Measurements from ENCODE around the gene SLFNL1.

Gene SLFNL1

DNA sequence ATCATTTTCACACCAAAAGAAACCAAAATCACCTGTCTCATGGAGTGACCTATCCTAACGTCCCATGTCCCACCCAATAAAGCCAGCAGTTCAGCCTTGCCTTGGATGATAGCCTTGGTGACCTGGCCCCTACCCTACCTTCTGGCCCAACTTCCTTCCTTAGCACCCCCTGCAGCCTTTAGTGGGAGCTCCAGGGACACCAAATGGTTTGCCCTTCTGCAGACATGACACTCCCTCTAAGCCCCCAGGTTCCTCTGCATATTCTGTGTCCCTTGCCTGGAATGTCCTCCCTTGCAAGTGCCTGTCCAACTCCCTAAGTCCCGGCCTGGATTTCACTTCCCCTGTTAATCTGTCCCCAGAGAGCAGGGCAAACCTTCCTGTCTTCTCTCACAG, 2.2 kb downstream of the SLFNL1 start:
- no peak for FAIRE-seq

DNA sequence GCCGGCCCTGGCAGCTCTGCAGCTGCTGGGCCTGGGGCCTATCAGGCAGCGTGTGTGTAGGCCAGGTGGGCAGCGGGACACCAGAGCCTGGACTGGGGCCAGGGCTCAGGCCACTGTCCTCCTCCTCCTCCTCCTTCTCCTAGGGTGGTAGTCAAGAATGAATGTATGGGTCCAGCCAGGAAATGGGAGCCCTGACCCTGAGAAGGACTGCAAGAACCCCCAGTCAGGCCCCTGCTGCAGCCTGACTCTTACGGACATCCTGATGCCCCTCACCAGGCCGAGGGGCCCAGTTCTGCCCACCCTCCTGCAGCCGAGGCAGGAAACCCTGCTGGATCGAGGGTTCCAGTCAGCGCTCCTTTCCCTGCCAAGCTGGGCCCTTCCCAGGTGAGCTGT, 3.5 kb downstream of the SLFNL1 start:
- FAIRE-seq: no peak

DNA sequence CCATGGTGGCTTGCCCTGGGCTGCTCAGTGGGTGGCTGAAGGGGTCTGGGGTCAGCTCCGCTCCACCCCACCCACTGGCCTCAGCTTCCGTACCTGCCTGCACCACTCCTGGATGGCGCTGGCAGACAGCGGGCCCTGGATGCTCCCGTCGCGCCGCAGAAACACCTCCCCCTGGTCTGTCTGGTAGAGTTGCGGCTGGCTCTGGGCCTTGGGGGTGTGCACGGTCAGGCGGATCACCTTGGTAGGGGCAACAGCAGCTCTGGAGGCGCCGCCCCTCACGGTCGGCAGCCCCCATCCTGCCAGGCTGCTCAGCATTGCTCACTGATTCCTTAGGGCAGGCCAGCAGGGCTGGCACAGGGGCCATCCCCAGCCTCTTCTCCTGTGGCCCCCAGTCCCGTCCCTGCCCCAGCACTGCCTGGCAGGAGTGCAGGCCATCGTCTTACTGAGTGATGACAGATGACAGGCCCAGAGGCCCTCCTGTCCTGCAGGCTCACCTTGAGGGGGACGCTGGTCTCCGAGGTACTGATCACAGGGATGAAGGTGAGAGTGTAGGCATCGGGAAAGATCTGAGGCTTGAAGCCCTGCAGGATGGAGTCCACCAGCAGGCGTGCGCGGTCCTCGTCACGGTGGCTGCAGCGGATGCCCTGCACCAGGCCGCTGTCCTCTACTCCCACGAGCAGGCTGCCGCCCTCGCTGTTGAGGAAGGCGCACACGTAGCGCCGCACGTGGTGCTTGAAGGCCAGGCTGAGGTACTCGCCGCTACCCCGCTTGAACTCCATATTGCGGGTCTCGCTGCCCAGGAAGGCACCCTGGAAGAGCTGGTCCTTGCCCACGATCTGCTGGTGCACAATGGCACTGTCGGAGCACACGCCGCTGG, 4.1 kb downstream of the SLFNL1 start:
- no peak for FAIRE-seq

DNA sequence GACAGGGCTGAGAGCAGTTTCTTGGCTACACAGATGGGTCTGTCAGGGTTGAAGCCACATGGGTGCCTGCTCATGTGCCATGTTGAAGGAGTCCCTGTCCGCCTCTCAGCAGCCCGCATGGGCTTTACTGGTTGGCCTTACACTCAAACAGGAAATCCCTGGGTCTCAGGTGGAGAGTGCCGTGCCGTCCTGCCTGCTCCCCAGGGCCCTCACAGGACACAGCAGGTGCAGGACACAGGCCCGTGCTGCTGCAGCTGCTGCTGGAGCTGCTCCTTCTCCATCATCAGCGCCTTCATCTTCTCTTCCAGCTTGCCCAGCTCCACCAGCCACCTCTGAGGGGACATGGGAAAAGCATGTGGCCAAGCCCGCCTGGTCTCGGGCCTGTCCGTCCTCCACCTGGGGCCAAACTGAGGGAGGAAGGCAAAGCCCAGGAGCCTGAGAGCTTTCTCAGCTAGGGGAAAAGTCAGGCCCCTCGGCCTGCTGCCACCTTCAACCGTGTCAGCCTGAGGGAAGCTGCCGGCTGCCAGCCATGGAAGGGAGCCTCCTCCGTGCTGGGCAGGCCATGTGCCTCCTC, 5.5 kb downstream of the SLFNL1 start:
- no peak for FAIRE-seq

DNA sequence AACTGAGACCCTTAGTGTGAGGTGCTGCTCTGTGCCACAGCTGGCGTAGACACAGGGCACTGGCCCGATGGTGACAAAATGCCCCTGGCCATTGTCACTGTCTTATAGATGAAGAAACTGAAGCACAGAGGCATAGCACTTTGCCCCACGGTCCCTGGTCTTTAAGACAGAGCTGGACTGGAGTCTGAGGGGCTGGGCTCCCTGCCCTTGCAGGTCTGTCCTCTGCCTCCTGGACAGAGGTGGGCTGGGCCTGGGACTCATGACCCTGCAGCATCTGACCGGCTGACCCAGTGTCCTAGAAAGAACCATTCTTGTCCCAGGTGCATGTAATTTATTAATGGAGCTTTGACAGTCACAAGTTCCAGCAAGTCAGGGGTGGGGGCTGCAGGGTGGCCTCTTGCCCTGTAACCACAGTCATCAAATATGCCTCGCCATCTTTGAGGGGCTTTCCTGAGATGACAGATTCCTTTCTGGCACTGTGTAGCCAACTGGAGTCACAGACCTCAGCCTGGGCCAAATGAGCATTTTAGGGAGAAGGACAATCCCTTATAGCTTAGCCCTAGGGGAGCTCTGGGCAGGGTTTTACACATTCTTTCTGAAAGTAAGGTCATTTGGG, 6.1 kb downstream of the SLFNL1 start:
- FAIRE-seq: no peak

DNA sequence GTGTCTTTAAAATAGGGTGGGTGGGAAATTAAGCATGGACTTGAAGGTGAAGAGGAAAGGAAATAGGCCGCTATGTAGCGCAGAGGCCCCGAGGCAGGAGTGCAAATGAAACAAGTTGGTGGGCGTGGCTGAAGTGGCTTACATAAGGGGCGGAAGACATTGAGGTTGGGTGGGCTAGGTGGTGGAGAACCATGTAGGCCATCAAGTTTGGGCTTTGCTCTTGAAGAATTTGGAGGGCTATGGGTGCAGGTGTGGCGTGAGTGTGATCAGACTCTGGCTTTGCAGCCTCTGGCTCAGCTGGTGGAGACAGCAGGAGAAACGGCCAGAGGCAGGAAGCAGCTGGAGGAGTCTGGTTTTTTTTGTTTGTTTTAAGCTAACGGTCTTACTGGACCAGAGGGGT, 6.7 kb downstream of the SLFNL1 start:
- no peak for FAIRE-seq

DNA sequence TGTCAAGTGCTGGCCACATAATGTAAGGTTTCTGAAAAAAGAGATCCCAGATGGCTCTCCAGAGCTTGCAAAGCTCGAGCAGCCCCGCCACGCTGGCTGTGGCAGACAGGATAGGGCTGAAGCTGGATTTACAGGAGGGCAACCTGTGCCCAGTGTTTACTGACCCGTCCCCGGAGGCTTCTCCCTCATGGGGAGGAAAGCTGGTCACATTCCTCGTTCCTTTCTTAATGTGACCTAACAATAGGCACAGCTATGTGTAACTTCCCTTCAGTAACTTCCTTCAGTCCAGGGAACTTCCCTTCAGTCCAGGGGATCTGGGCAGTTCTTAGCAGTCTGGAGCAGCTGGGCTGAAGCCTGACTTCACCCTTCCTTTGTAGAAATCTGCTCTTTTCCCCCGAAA, 7.7 kb downstream of the SLFNL1 start:
- FAIRE-seq: no peak

DNA sequence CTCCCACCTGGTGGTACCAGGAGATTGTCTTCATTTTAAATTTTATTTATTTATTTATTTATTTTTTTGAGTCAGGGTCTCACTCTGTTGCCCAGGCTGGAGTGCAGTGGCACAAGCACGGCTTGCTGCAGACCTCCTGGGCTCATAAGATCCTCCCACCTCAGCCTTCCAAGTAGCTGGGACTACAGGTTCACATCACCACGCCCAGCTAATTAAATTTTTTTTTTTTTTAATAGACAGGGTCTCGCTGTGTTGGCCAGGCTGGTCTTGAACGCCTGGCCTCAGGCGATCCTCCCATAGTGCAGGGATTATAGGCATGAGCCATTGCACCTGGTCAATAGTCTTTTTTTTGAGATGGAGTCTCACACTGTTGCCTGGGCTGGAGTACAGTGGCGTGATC, 8.5 kb downstream of the SLFNL1 start:
- FAIRE-seq: no peak

DNA sequence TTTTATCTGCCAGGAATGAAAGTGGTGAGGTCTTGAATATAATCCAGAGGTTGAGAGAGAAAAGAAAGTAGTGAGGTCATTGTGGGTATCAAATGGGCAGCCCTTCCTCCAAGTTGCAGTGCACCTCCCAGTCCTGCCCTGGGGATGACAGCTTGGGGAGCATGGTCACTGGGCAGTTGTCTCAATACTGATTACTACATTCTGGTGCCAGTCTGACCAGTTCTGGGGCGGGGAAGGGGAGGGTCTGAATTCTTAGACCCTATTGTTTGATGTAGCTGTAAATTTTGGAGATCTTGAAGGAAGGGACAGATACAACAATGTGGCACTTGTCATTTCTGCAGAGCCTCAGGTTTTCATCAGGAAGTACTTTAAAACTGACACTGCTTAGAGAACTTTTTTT, 11.2 kb downstream of the SLFNL1 start:
- FAIRE-seq: no peak

DNA sequence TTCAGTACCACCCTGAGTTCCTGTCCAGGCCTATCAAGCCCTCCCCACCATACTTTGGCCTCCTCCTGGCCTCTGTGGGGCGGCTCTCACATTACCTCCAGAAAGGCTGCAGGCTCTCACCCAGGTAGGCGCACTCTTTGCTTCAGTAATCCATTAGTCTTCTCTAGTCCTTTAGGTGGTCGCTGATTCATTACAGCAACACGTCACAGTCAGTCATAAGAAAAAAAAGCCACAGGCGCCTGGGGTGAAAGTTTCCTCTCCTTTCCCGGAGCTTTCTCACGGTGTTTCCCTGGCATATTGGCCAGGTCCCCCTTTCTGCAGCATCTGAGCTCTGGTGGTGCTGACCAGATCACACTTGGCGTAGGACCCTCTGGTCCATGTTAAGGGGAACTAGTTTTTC, 12.1 kb downstream of the SLFNL1 start:
- FAIRE-seq: no peak

DNA sequence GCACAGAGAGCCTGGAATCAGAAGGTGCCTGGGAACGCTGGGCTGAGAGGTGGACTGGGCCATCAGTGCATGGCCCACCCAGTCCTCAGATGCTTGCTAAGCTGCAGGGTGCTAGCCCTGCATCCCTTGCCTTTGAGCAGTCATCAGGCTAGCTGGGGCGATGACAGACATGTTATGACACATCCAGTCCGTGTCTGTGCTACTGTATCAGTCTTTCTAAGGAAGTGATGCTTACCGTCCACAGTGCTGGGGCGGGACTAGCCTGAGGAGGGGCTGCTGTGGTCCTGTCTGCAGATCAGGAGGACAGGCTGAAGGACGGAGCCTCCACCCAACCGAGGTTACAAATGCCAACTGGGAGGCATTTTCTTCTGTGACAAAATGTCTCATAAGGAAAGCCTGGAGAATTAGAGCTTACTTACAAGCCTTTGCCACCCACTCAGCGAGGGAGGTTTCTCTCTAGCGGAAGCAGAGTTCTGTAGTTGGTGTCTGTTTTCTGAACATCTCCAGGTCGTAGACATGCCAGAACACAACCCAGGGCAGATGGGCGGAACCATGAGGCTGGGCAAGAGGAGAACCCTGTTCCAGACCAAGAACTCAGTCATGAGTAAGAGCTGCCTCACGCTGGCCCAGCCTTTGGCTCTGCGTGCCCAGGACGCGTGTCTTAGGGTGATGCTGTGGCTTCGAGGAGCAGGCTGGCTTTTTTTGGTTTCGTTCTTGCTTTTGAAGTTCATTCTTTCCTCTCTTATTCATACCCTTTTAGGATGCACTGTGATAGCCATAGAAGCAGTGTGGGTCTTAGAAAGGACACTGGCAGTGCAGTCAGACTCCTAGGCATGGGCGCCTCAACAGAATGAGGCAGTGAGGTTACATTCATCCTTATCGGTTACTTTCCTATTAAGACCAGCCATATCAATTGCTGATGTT, 14.3 kb downstream of the SLFNL1 start:
- no peak for FAIRE-seq

DNA sequence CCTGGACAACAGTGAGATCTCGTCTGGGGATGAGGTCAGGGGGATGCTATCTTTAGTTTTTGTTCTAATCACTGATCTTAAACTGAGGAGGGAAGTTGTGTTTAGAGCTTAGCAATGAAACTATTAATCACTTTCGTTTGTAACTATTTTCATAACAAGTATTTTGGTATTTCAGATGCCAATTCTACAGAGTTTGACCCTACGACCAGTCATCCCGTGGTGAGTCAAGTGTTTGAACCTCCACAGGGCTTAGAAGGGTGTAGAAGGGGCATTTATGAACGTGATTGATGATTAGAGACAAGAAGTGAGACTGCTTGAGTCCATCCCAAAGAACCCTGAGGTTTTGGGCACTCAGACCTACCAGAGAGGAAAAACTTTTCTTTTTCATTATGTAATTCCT, 15.6 kb downstream of the SLFNL1 start:
- FAIRE-seq: no peak

DNA sequence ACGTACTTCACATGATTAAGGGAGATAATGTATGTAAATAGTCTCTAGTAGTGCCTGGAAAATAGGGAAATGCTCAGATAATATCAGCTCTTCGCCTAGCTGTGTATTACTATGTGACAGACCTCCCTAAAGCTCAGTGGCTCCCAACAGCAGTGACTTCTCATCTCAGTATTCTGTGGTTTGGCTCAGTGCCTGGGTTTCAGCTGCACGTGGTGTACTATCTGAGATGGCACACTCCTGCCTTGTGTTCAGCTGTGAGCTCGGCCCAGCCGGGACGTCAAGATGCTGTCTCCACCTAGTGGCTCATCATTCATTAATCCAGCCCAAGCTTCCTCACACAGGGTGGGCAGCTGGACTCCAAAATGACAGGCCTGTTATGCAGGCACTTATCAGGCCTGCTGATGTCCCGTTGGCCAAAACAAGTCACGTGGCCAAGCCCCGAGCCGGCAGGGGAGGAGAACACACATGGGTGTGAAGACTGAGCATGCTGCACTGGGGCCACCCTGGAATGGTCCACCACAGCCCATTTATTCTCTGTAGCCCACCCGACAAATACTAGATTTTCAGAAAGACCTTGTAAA, 17.8 kb downstream of the SLFNL1 start:
- no peak for FAIRE-seq

DNA sequence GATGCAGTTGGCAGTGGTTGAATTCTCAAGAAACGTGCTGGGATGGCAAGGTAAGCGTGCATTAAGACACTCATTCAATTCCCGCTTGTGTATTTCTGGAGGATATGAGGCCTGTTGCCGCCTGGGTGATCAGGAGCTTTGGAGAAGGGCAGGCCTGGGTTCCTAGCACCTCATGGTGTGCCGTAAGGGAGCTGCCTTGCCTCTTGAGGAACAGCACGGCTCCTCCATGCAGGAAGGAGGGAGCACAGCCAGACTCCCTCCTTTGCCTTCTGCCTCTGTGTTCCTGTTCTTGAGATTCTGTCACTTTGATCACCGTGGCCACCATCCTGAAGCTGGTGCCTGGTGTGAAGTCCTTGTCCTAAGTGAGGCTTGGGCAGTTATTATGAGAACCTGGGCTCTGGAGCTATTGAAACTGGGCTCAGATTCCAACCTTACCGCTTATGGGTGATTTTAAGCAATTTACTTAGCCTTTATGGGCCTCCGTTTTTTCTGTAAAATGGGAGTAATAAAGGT, 18.3 kb downstream of the SLFNL1 start:
- no peak for FAIRE-seq

DNA sequence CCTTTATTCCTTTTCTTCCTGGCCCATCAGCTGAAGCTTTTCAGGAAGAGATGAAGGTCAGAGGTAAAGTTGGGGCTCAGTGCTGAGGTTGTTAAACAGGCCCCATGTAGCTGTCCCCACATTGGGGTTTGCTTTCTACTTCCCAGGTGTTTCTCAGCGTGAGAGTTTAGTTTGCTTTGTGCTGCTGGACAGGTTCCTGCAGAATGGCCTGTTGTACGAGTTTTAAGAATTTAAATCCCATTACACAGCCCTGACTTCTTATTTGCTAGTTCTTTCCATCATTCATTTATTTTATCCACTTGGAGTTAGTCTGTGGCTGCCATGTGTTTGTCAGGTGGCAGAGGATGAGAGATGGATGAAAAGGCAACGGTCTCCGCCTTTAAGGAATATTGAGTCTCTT, 22.9 kb downstream of the SLFNL1 start:
- FAIRE-seq: no peak

DNA sequence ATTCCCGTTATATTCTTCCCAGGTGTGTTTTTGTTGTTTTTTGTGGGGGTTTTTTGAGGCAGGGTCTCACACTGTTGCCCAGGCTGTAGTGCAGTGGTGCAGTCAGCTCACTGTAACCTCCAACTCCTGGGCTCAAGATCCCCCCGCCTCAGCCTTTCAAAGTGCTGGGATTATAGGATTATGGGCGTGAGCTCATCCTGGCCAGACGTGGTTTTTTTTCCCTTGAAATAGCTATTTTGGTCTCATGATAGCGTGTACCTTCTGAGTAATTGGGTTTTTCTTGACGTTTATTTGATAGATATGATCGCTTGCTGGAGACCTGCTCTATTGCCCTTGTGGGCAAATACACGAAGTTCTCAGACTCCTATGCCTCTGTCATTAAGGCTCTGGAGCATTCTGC, 24.4 kb downstream of the SLFNL1 start:
- no peak for FAIRE-seq

DNA sequence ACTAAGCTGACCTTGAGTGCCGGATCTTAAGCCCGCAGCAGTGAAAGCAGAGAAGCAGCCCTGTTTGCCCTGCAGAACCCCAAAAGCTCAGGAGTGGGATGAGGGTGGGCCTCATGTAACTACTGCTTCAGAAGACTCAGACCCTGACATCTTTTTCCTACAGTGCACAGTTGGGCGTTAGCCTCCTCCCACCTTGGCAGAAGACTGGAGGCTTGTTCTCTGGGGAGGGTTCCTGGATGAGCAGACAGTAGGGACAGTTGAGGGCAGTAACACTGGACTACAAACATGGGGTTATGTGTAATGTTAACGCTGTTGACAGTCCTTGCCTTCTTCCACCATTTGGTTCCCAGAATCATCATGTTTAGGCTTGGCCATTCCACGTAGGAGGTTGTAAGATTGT, 32.5 kb downstream of the SLFNL1 start:
- FAIRE-seq: no peak

DNA sequence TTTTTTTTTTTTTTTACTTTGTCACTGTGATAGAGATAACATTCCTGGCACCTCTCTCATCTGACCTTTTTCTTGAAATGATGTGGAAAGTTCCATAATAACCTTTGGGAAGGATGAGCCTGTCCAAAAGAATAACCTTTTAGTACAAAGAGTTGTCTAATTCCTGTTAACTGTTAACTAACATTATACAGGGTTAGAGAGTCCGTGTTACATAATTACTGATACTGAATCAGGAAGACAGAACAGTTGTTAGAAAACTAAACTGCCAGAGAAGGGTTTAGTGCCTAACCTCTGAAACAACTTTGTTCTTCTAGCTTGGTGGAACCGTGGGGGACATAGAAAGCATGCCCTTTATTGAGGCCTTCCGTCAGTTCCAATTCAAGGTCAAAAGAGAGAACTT, 33.2 kb downstream of the SLFNL1 start:
- FAIRE-seq: no peak

DNA sequence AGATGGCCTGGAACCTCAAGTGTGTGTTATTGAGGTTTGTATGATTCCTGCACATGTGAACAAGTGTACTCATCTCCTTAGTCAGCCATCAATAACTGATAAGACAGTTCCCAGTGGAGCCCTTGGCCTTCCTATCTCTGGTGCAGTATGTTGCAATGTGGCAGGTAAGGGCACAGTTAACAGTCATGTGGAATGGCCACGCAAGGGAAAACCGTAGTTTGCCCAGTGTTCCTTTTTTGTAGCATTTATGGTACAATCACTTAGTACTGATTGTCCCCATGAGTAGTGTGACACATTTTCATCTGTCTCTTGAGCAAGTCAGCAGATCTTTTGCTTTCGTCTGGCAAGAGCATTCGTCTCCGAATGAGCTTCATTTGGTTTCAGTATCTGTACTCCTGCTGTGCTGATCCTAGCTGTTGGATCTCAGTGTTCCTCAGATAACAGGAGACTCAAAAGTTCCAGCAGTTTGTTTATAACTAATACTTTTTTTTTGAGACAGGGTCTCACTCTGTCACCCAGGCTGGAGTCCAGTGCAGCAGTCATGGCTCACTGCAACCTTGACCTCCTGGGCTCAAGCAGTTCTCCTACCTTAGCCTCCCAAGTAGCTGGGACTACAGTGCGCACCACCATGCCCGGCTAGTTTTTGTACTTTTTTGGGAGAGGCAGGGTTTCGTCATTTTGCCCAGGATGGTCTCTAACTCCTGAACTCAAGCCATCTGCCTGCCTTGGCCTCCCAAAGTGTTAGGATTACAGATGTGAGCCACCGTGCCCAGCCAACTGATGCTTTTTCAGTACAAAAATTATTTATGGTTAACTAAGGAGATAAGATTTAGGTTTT, 33.9 kb downstream of the SLFNL1 start:
- no peak for FAIRE-seq

DNA sequence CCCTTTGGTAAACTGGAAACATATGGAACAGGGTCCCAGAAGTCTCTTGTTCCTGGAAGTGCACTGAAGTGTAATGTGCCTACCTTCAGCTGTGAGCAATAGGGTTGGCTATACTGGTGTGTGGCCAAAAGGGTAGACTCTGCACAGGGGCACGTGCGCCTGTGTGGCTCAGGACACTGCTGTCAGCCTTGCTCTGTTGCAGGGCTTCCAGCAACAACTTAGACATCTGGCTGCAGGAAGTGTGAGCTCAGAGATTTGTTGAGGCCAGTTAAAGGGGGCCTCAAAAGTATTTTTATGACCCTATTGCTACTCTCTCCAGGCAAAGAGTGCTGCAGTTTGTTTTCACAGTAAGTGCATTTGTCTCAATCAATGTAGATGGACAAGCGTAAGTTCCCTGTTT, 34.6 kb downstream of the SLFNL1 start:
- no peak for FAIRE-seq

DNA sequence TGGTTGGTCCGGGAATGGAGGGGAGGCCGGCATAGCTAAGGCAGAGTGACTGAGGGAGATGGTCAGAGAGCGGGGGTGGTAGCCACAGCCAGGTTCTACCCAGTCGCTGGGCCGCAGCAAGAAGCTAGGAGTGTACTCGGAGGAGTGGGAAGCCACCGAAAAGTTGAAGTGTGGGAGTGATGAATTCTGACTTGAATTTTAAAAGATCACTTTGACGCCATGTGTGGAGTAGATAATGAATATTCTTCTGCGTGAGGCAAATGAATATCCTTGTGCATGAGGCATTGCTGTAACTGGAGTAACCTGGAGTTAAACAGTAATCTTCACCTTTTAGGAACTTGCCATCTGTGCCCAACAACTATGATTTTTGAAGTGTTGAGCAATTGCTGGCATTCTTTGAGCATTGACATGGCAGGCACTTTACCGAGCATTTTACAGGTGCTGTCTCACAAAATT, 35.2 kb downstream of the SLFNL1 start:
- no peak for FAIRE-seq

DNA sequence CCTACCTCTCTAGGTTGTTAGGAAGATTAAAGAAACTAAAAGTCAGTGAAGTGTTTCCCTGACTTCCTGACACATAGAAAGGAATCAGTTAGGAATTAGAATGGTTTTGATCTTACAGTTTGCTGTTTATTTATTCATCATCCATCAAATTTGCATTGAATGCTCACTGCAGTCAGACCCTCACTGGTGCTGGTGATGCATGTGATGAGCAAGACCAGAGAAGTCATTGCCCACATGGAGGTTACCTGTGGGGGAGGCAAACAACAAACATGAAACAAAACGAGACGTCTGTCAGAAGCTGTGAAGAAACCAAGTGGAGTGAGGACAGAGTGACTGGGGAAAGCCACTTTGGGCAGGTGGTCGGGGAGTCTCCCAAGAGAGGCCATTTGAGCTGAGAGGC, 35.6 kb downstream of the SLFNL1 start:
- no peak for FAIRE-seq

Data from TTC549 (cell line).